ENCODE data around the gene C12orf56. TPM values are rescaled to one million over a fixed set of nuclear protein-coding genes. Genes with fewer than 3 reads are reported as not detected.

C12orf56 gene
- polyA plus RNA-seq, 1 donor from 2014 or later, result not detected

DNA sequence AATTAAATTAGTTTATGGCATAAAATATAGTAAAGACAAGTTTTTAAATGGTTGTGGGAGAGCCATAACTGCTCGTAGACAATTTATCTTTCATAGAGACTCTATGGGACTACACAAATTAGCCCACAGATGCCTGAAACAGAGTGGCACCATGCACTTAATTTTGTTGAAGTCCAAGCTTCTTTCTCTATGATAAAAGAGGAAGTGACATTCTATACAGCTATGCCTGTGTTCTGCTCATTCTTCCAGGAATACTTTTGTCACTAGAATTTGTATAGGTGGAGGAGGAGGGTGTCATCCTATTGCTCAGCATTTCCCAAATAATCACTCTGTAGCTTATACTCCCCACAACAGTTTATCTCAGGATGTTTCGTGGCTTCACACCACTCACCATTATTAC is 124.7 kb downstream of the C12orf56 start:
- no peak overlapping the region for H2AFZ ChIP-seq (ENCODE audit: low read depth, low read length)
- H3K27me3 ChIP-seq (ENCODE audit: insufficient read depth, low read depth, low read length), result no peaks in the 10 kb centered on the region
- no peak overlapping the region for H3K4me3 ChIP-seq (ENCODE audit: low read length)
- H3K36me3 ChIP-seq (ENCODE audit: insufficient read depth, low read length), result no peaks in the 10 kb centered on the region
- H3K9me2 ChIP-seq (ENCODE audit: insufficient read depth, low read length), result no peaks in the 10 kb centered on the region
- H4K20me1 ChIP-seq (ENCODE audit: insufficient read depth), result no peaks in the 10 kb centered on the region
- H3K9me3 ChIP-seq (ENCODE audit: low read length), result no peaks in the 10 kb centered on the region
- no peaks in the 10 kb centered on the region for H3F3A ChIP-seq (ENCODE audit: insufficient read depth, low read length, poor library complexity, severe bottlenecking)
- no peak overlapping the region for H3K9ac ChIP-seq (ENCODE audit: low read length)
- no peak for TF ChIP-seq EP300 (conservative IDR thresholded peaks at IDR 0.05; ENCODE audit: poor library complexity, severe bottlenecking)
- H3K27ac ChIP-seq (ENCODE audit: low read length), result no peak overlapping the region
- no peak overlapping the region for H3K4me2 ChIP-seq (ENCODE audit: low read length)
- H3K79me2 ChIP-seq (replicated peaks; ENCODE audit: insufficient read depth, low read length), result no peaks in the 10 kb centered on the region

DNA sequence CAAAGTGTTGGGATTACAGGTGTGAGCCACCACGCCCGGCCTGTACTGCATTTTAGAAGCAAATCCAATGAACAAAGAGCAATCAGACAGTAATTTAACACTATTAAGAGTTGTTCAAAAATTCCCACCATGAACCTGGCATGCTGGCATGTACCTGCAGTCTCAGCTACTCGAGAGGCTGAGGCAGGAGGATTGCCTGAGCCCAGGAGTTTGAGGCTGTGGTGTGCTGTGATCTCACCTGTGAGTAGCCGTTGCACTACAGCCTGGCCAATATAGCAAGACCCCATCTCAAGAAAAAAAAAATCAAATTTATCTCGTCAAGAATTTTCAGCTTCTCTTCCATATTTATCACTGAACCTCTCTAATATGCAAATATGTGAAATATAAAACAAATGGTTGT is 128.7 kb downstream of the C12orf56 start:
- no peak for TF ChIP-seq MXI1 (conservative IDR thresholded peaks at IDR 0.05; ENCODE audit: poor library complexity, severe bottlenecking)
- TF ChIP-seq SMC3 (conservative IDR thresholded peaks at IDR 0.05; ENCODE audit: poor library complexity), result no peak
- TF ChIP-seq EZH2 (IDR thresholded peaks at IDR 0.05; ENCODE audit: borderline replicate concordance, insufficient read depth, low read length, poor library complexity, severe bottlenecking), result no peak
- no peak for TF ChIP-seq EP300 (conservative IDR thresholded peaks at IDR 0.05; ENCODE audit: poor library complexity, severe bottlenecking)
- no peak for TF ChIP-seq RAD21 (conservative IDR thresholded peaks at IDR 0.05)
- TF ChIP-seq, protein P1, sequence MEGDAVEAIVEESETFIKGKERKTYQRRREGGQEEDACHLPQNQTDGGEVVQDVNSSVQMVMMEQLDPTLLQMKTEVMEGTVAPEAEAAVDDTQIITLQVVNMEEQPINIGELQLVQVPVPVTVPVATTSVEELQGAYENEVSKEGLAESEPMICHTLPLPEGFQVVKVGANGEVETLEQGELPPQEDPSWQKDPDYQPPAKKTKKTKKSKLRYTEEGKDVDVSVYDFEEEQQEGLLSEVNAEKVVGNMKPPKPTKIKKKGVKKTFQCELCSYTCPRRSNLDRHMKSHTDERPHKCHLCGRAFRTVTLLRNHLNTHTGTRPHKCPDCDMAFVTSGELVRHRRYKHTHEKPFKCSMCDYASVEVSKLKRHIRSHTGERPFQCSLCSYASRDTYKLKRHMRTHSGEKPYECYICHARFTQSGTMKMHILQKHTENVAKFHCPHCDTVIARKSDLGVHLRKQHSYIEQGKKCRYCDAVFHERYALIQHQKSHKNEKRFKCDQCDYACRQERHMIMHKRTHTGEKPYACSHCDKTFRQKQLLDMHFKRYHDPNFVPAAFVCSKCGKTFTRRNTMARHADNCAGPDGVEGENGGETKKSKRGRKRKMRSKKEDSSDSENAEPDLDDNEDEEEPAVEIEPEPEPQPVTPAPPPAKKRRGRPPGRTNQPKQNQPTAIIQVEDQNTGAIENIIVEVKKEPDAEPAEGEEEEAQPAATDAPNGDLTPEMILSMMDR (IDR thresholded peaks at IDR 0.05; ENCODE audit: poor library complexity, severe bottlenecking), result no peak
- no peak for TF ChIP-seq POLR2AphosphoS5 (IDR thresholded peaks at IDR 0.05)
- TF ChIP-seq TAF1 (IDR thresholded peaks at IDR 0.05; ENCODE audit: low read depth), result no peak
- TF ChIP-seq, protein P2, sequence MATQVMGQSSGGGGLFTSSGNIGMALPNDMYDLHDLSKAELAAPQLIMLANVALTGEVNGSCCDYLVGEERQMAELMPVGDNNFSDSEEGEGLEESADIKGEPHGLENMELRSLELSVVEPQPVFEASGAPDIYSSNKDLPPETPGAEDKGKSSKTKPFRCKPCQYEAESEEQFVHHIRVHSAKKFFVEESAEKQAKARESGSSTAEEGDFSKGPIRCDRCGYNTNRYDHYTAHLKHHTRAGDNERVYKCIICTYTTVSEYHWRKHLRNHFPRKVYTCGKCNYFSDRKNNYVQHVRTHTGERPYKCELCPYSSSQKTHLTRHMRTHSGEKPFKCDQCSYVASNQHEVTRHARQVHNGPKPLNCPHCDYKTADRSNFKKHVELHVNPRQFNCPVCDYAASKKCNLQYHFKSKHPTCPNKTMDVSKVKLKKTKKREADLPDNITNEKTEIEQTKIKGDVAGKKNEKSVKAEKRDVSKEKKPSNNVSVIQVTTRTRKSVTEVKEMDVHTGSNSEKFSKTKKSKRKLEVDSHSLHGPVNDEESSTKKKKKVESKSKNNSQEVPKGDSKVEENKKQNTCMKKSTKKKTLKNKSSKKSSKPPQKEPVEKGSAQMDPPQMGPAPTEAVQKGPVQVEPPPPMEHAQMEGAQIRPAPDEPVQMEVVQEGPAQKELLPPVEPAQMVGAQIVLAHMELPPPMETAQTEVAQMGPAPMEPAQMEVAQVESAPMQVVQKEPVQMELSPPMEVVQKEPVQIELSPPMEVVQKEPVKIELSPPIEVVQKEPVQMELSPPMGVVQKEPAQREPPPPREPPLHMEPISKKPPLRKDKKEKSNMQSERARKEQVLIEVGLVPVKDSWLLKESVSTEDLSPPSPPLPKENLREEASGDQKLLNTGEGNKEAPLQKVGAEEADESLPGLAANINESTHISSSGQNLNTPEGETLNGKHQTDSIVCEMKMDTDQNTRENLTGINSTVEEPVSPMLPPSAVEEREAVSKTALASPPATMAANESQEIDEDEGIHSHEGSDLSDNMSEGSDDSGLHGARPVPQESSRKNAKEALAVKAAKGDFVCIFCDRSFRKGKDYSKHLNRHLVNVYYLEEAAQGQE (IDR thresholded peaks at IDR 0.05; ENCODE audit: borderline replicate concordance), result no peak
- Histone ChIP-seq H2AFZ (ENCODE audit: low read depth, low read length) (no peak overlapping the region), H3K9me3 (ENCODE audit: low read length) (no peaks in the 10 kb centered on the region), H3F3A (ENCODE audit: insufficient read depth, low read length, poor library complexity, severe bottlenecking) (no peaks in the 10 kb centered on the region), H3K27me3 (ENCODE audit: insufficient read depth, low read depth, low read length) (no peaks in the 10 kb centered on the region), H3K27ac (ENCODE audit: low read length) (no peak overlapping the region), H3K79me2 (replicated peaks; ENCODE audit: insufficient read depth, low read length) (no peaks in the 10 kb centered on the region), H4K20me1 (ENCODE audit: insufficient read depth) (no peaks in the 10 kb centered on the region), H3K4me3 (ENCODE audit: low read length) (no peak overlapping the region), H3K9me2 (ENCODE audit: insufficient read depth, low read length) (no peaks in the 10 kb centered on the region), H3K9ac (ENCODE audit: low read length) (no peak overlapping the region), H3K4me2 (ENCODE audit: low read length) (no peak overlapping the region), H3K36me3 (ENCODE audit: insufficient read depth, low read length) (no peaks in the 10 kb centered on the region)

GRCh38 chr12:64258576-64258975 is 132.0 kb downstream of the C12orf56 start:
- Histone ChIP-seq H3F3A (ENCODE audit: insufficient read depth, low read length, poor library complexity, severe bottlenecking) (no peaks in the 10 kb centered on the region), H3K27me3 (ENCODE audit: insufficient read depth, low read depth, low read length) (no peaks in the 10 kb centered on the region), H2AFZ (ENCODE audit: low read depth, low read length) (no peak overlapping the region), H3K79me2 (replicated peaks; ENCODE audit: insufficient read depth, low read length) (no peaks in the 10 kb centered on the region), H3K9me2 (ENCODE audit: insufficient read depth, low read length) (no peaks in the 10 kb centered on the region), H3K4me3 (ENCODE audit: low read length) (no peak overlapping the region), H3K36me3 (ENCODE audit: insufficient read depth, low read length) (no peaks in the 10 kb centered on the region), H3K27ac (ENCODE audit: low read length) (no peak overlapping the region), H4K20me1 (ENCODE audit: insufficient read depth) (no peaks in the 10 kb centered on the region), H3K9ac (ENCODE audit: low read length) (no peak overlapping the region), H3K4me2 (ENCODE audit: low read length) (no peak overlapping the region), H3K9me3 (ENCODE audit: low read length) (no peaks in the 10 kb centered on the region)
- TF ChIP-seq EP300 (conservative IDR thresholded peaks at IDR 0.05; ENCODE audit: poor library complexity, severe bottlenecking) (no peak), MXI1 (conservative IDR thresholded peaks at IDR 0.05; ENCODE audit: poor library complexity, severe bottlenecking) (no peak), POLR2AphosphoS5 (IDR thresholded peaks at IDR 0.05) (no peak), EZH2 (IDR thresholded peaks at IDR 0.05; ENCODE audit: borderline replicate concordance, insufficient read depth, low read length, poor library complexity, severe bottlenecking) (no peak), RAD21 (conservative IDR thresholded peaks at IDR 0.05) (no peak), TAF1 (IDR thresholded peaks at IDR 0.05; ENCODE audit: low read depth) (no peak), SMC3 (conservative IDR thresholded peaks at IDR 0.05; ENCODE audit: poor library complexity) (no peak)
- TF ChIP-seq, protein P1 (IDR thresholded peaks at IDR 0.05; ENCODE audit: poor library complexity, severe bottlenecking), result no peak
- TF ChIP-seq, protein P2 (IDR thresholded peaks at IDR 0.05; ENCODE audit: borderline replicate concordance), result no peak

Measured in neural cell (in vitro differentiated cells).